Stimulated activated CD8-positive, alpha-beta memory T cell treated with anti-CD3 and anti-CD28 coated beads, Interleukin-15, amount 100 ng/mL, for 4 hours (primary cell): Measurements from ENCODE around the gene ADAMTS15.

Experiments
- DNase-seq, 2 donors: peaks; one replicate each; pipeline ENCODE4 v3.0.0-alpha.2; 2020; ENCODE audit warnings: low read depth in 2 of 2

The ADAMTS15 gene

GRCh38 chr11:130476922-130477491, 28.6 kb downstream of the ADAMTS15 start:
- no peak for DNase-seq

- no peak for DNase-seq
Observed at GRCh38 chr11:130477586-130478203, 29.2 kb downstream of the ADAMTS15 start.

GRCh38 chr11:130478204-130478701, 29.8 kb downstream of the ADAMTS15 start:
- DNase-seq: no peak

GRCh38 chr11:130478881-130479280, 30.4 kb downstream of the ADAMTS15 start:
- DNase-seq: no peak

GRCh38 chr11:130480186-130480585, 31.7 kb downstream of the ADAMTS15 start:
- no peak for DNase-seq

GRCh38 chr11:130480711-130481140, 32.3 kb downstream of the ADAMTS15 start:
- DNase-seq: no peak

- no peak for DNase-seq
Observed at GRCh38 chr11:130483124-130483523, 34.7 kb downstream of the ADAMTS15 start.

GRCh38 chr11:130485983-130486382, 37.5 kb downstream of the ADAMTS15 start:
- DNase-seq: no peak

- DNase-seq: no peak
Observed at GRCh38 chr11:130486391-130486836, 38.0 kb downstream of the ADAMTS15 start.

GRCh38 chr11:130486987-130487923, 38.8 kb downstream of the ADAMTS15 start:
- no peak for DNase-seq

- DNase-seq: no peak
Observed at GRCh38 chr11:130487924-130488815, 39.7 kb downstream of the ADAMTS15 start.

GRCh38 chr11:130488848-130489584, 40.6 kb downstream of the ADAMTS15 start:
- no peak for DNase-seq

GRCh38 chr11:130489716-130490115, 41.3 kb downstream of the ADAMTS15 start:
- DNase-seq: no peak

GRCh38 chr11:130490682-130491449, 42.4 kb downstream of the ADAMTS15 start:
- DNase-seq: no peak

GRCh38 chr11:130498181-130498580, 49.7 kb downstream of the ADAMTS15 start:
- DNase-seq: no peak

GRCh38 chr11:130499828-130500227, 51.4 kb downstream of the ADAMTS15 start:
- DNase-seq: no peak

- no peak for DNase-seq
Observed at GRCh38 chr11:130504317-130504716, 55.9 kb downstream of the ADAMTS15 start.

GRCh38 chr11:130508913-130509312, 60.5 kb downstream of the ADAMTS15 start:
- no peak for DNase-seq

- no peak for DNase-seq
Observed at GRCh38 chr11:130509942-130510341, 61.5 kb downstream of the ADAMTS15 start.
